GM21825 (cell line): ENCODE measurements around the gene MTG2.

Source experiments
- ATAC-seq: cut with Tn5 transposase; IDR thresholded peaks from one replicate; pipeline ENCODE4 v1.9.1; 2021; ENCODE audit warnings: mild to moderate bottlenecking, moderate library complexity; ENCODE audit not compliant: unreplicated experiment

Gene MTG2

GRCh38 chr20:62178316-62179161 is 4.3 kb upstream of the MTG2 start:
- ATAC-seq = no peak

- no peak for ATAC-seq
These were observed 3.7 kb upstream of the MTG2 start for GRCh38 chr20:62179162-62179504.

DNA sequence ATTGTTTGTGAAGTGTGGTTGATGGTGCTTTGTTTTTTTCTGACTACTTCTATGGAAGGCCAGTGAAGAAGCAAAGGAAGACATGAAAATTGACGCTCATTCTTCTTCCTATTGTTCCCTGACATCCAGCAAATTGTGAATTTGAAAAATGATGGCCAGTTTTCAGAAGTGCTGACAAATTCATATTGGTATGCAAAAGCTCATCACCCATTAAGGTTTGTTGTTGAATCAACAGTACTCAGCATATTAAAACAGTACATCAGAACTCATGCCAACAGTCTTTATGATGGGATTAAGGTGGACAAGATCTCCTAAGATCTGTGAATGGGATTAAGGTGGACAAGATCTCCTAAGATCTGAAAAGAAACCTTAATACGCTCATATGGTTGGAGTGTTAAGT is 1.0 kb upstream of the MTG2 start:
- no peak for ATAC-seq

GRCh38 chr20:62183426-62184142 is 756 bp downstream of the MTG2 start:
- ATAC-seq = no peak

DNA sequence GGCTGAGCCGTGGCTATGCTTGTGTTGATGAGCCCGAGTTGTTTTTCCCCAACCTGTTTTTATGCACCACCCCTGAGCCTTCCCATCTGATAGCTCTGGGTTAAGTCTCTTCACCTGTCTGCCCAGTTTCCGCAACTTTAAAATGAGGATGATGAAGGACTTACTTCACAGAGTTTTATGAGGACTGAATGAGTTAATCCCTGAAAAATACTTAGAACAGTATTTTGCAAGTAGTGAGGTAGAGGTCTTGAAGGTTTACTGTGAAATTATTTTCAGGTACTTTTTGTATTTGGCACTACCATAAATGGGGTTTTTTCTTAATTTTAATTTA is 3.2 kb downstream of the MTG2 start:
- ATAC-seq = no peak

- ATAC-seq = no peak
These were observed 4.3 kb downstream of the MTG2 start for GRCh38 chr20:62186887-62187866.

DNA sequence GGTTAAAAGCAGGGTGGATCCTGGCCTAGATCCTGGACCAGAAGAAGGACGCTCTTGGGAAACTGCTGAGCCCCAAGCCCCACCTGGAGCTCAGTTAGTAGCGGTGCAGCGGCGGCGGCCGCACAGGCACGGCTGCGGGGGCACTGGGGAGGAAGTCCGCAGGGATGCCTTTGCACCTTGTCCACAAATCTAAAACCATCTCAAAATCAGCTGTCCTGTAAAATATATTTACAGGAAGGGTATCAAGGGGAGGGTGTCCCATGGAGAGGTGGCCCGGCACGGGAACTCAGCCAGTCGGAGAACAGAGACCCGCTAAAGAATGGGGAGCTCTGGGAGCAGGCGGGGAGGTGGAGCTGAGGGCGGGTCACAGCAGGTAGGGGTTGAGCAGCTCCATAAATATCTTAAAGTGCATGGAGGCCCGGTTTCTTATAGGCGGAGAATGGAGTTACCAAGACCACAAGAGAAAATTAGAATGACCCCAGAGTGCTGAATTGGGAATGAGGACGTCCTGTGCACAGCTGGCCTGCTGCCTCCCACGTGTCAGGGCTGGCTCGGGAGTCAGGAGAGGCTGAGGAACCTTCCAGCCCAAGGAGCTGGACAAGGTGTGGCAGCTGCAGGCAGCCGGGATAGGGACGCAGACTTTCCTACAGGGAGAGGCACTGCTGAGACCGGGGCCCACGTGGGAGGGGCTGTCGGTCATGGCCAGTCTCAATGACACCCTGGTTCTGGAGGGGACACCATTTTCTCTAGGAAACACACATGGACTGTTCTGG is 8.0 kb downstream of the MTG2 start:
- ATAC-seq = no peak

DNA sequence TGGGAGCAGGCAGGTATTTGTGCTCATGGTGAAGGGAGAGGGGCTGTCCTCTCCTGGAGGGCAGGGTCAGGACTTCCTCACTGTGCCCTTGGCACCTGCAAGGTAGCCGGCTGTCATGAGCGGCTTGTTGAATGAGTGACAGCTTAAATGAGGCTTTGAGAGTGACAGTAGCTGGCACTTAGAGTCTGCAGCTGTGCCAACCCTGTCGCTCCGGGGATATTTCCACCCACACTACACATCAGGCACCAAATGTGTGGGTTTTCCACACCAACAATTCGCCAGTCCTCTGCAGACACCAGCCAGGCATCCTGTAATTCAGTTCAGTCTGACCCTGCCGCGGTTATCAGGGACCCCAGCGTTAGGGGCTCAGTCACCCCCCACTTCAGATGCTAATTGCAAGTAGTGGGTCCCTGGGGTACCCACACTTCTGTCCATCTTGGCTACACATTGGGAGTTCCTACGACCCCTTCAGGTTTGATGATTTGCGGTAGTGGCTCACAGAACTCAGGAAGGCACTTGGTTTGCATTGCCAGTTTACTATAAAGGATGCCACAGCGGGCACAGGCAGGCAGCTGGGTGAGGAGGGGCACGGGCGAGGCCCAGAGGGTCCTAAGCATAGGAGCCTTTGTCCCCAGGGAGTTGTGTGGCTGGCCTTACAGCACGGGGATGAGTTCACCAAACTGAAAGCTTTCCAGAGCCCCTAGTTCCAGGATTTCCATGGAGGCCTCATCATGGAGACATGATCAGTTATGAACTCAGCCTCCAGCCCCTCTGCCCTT is 9.1 kb downstream of the MTG2 start:
- ATAC-seq = no peak

GRCh38 chr20:62192635-62193034 is 9.8 kb downstream of the MTG2 start:
- ATAC-seq = no peak

DNA sequence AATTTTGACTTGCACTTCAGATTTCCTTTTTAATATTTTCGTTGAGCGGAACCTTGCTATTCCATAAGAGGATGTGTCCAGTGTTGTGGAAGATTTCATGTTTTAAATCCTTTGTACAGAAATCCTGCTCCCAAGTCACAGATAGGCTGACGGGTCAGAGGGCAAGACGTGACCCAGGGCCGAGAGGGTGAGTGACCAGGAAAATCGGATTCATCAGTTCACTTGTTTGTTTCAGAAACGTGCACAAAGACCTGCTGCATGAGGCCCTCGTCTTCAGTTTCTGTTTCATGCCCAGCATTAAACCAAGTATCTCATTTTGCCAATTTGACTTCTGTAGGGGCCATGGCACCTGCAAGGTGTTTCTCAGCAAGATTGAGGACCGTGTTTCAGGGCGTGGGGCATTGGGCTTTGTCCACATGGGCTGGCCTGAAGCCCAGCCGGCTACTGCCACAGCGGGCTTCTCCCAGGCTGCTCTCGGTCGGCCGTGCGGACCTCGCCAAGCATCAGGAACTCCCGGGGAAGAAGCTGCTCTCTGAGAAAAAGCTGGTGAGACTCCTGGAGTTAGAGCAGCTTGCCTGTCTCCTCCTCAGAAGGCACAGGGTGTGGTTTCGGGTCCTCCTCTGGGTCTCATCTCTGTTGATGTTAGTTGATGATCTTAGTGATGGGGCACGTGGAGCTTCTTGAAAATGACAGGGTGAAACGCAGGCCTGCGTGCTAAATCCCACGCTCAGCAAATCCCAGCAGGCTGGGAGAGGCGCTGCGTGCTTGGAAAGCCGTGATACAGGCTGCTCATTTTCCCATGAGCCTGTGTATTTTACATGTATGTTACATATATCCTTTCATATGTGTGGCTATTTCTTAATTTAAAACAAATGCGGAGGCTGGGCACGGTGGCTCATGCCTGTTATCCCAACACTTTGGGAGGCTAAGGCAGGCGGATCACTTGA is 10.5 kb downstream of the MTG2 start:
- ATAC-seq = no peak

DNA sequence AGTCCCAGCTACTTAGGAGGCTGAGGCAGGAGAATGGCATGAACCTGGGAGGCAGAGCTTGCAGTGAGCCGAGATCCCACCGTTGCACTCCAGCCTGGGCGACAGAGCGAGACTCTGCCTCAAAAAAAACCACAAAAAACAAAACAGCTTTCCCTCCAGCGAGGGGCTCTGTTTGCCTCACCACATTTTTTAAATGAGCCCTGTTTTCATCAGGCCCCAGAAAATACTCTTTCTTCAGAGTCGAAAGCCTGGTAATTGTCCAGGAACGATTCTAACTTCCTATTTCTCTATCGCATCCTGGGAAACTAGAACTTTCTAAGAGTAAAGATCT is 12.2 kb downstream of the MTG2 start:
- ATAC-seq = no peak

DNA sequence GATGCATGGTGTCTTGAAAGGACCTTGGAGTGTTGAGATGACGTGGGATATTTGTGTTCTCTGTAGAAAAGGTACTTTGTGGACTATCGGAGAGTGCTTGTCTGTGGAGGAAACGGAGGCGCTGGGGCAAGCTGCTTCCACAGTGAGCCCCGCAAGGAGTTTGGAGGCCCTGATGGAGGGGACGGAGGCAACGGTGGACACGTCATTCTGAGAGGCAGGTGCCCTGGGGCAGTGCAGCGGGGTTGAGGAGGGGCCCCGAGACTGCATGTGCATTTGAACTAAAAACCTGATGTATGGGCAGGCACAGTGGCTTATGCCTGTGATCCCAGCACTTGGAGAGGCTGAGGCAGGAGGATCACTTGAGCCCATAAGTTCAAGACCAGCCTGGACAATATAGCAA is 12.9 kb downstream of the MTG2 start:
- ATAC-seq = no peak

DNA sequence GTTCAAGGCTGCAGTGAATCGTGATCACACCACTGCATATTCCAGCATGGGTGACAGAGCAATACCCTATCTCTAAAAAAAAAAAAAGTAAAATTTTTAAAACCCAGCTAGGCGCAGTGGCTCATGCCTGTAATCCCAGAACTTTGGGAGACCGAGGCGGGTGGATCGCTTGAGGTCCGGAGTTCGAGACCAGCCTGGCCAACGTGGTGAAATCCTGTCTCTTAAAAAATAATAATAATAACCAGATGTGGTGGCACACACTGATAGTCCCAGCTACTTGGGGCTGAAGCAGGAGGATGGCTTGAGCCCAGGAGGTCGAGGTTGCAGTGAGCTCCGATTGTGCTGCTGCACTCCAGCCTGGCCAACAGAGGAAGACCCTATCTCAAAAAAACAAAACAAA is 13.5 kb downstream of the MTG2 start:
- no peak for ATAC-seq

DNA sequence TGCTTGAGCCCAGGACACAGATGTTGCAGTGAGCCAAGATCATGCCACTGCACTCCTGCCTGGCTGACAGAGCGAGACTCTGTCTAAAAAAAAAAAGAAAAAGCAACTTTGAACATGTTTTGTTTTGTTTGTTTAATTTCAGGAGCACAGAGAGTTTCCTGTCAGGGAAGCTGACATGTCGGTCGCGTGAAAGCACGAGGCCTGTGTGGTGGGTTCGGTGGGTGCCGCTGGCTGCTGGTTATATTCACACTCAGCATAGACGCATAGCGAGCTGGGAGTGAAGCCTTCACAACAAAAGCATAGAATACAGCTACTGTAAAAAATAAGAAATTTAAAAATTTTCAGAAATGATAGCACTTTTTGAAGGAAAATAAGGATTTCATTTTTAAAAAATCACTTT is 14.5 kb downstream of the MTG2 start:
- ATAC-seq = no peak

- no peak for ATAC-seq
These were observed 15.0 kb downstream of the MTG2 start for GRCh38 chr20:62197801-62198200.

DNA sequence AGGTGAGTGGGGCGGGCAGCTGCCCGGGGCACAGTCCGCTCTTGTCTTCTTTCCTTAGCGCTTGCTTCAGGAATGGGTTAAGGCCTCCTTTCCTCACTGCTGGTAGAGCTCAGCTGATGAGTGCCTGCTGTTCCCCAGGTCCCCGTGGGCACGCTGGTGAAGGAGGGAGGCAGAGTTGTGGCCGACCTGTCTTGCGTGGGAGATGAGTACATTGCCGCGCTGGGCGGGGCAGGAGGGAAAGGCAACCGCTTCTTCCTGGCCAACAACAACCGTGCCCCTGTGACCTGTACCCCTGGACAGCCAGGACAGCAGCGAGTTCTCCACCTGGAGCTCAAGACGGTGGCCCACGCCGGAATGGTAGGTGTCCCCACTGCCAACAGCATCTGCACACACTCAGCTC is 15.7 kb downstream of the MTG2 start:
- no peak for ATAC-seq

GRCh38 chr20:62198931-62199330 is 16.1 kb downstream of the MTG2 start:
- no peak for ATAC-seq

- no peak for ATAC-seq
These were observed 17.8 kb downstream of the MTG2 start for GRCh38 chr20:62200491-62201172.
